GM12878 (cell line): ENCODE results near the gene DHDDS.

ENCODE experiments used
- ASH2L ChIP-seq: fragments of 300-600, 200-600 bp; sonication (generic); IDR thresholded peaks from 2 replicates; pipeline ENCODE4 v1.6.1; 2017; ENCODE audit warnings: low read depth, mild to moderate bottlenecking, borderline replicate concordance
- CBX3 ChIP-seq: fragments of 200-600 bp; sonication (generic); IDR thresholded peaks from 2 replicates; pipeline ENCODE4 v1.6.1; 2016; ENCODE audit warnings: low read depth, borderline replicate concordance
- CBX5 ChIP-seq: sonication (generic); IDR thresholded peaks from 2 replicates; pipeline ENCODE4 v1.6.1; 2016; ENCODE audit warnings: low read depth, moderate library complexity, mild to moderate bottlenecking, inconsistent platforms
- CHD1 ChIP-seq: IDR thresholded peaks from 2 replicates; pipeline ENCODE4 v1.6.1; 2012; ENCODE audit warnings: low read depth, low read length, improper control_type of control experiment
- CHD2 ChIP-seq: IDR thresholded peaks from 2 replicates; pipeline ENCODE4 v1.6.1; 2011; ENCODE audit warnings: low read depth, low read length, improper control_type of control experiment, borderline replicate concordance
- NBN ChIP-seq: fragments of 450-650 bp; IDR thresholded peaks from 2 replicates; pipeline ENCODE4 v1.6.1; 2016
- POLR2A ChIP-seq: IDR thresholded peaks from 2 replicates; pipeline ENCODE4 v1.6.1; 2011; ENCODE audit warnings: low read depth, mild to moderate bottlenecking, low read length
- SIN3A ChIP-seq: IDR thresholded peaks from 2 replicates; pipeline ENCODE4 v1.6.1; 2012; ENCODE audit warnings: low read depth, low read length, improper control_type of control experiment
- SRF ChIP-seq, 2 experiments: IDR thresholded peaks; 2 replicates each; pipeline ENCODE4 v1.6.1; 2011; ENCODE audit warnings: low read depth in 2 of 2, low read length in 2 of 2, mild to moderate bottlenecking in 1 of 2, moderate library complexity in 1 of 2
- ZNF217 ChIP-seq: fragments of 450-650 bp; IDR thresholded peaks from 2 replicates; pipeline ENCODE4 v1.6.1; 2017; ENCODE audit warnings: antibody characterized with exemption, mild to moderate bottlenecking
- ZNF24 ChIP-seq: fragments of 450-650 bp; IDR thresholded peaks from 2 replicates; pipeline ENCODE4 v1.6.1; 2017; ENCODE audit warnings: antibody characterized with exemption, mild to moderate bottlenecking
- TF ChIP-seq, protein P1 (sequence below): IDR thresholded peaks from 2 replicates; pipeline ENCODE4 v1.6.1; 2011; ENCODE audit warnings: low read depth, mild to moderate bottlenecking, low read length, moderate library complexity, borderline replicate concordance; ENCODE audit errors: extremely low read depth
- TF ChIP-seq, protein P2 (sequence below), 3 experiments: IDR thresholded peaks in 2 of 3; conservative IDR thresholded peaks in 1 of 3; 2 replicates each; pipeline ENCODE4 v1.5.1; 2011; ENCODE audit warnings: low read depth in 3 of 3, low read length in 3 of 3, mild to moderate bottlenecking in 3 of 3, control low read depth in 2 of 3, moderate library complexity in 2 of 3, inconsistent platforms in 1 of 3, mixed read lengths in 1 of 3; ENCODE audit not compliant: control insufficient read depth in 2 of 3, insufficient read depth in 1 of 3; ENCODE audit errors: extremely low read depth in 1 of 3

DNA sequence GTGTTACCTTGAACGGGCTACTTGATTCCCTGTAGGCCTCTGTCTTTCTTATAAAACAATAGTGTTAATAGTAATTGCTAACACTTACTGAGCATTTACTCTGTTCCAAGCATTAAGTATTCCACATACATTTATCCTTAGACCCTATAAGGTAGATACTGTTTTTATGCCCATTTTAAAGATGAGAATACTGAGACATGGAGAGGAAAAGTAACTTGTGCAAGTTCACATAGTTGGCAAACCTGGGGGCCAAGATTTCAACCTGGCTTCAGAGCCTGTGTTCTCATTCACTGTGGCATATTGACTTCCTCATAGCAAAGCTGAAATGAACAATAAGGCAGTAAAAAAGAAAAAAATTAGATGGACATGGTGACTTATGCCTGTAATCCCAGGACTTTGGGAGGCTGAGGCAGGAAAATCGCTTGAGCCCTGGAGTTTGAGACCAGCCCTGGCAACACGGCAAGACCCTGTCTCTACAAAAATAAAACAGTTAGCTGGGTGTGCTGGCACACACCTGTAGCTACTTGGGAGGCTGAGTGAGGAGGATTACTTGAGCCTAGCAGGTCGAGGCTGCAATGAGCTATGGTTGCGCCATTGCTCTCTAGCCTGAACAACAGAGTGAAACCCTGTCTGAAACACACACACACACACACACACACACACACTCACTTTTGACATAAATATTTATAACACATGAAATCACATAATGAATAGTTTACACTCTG, 20.5 kb downstream of the DHDDS start:
- TF ChIP-seq, protein P1, sequence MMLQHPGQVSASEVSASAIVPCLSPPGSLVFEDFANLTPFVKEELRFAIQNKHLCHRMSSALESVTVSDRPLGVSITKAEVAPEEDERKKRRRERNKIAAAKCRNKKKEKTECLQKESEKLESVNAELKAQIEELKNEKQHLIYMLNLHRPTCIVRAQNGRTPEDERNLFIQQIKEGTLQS = no peak
- no peak for TF ChIP-seq ASH2L
- TF ChIP-seq, protein P2, sequence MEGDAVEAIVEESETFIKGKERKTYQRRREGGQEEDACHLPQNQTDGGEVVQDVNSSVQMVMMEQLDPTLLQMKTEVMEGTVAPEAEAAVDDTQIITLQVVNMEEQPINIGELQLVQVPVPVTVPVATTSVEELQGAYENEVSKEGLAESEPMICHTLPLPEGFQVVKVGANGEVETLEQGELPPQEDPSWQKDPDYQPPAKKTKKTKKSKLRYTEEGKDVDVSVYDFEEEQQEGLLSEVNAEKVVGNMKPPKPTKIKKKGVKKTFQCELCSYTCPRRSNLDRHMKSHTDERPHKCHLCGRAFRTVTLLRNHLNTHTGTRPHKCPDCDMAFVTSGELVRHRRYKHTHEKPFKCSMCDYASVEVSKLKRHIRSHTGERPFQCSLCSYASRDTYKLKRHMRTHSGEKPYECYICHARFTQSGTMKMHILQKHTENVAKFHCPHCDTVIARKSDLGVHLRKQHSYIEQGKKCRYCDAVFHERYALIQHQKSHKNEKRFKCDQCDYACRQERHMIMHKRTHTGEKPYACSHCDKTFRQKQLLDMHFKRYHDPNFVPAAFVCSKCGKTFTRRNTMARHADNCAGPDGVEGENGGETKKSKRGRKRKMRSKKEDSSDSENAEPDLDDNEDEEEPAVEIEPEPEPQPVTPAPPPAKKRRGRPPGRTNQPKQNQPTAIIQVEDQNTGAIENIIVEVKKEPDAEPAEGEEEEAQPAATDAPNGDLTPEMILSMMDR (IDR thresholded peaks at IDR 0.05 in 2 of 3, conservative IDR thresholded peaks at IDR 0.05 in 1 of 3; ENCODE audit: control insufficient read depth in 2 of 3, extremely low read depth in 1 of 3, insufficient read depth in 1 of 3, low read depth in 3 of 3, low read length in 3 of 3) = no peak
- TF ChIP-seq ZNF217 = no peak
- TF ChIP-seq POLR2A = no peak
- TF ChIP-seq CHD2 = no peak
- no peak for TF ChIP-seq CBX5
- no peak for TF ChIP-seq SRF (IDR thresholded peaks at IDR 0.05; ENCODE audit: low read depth in 2 of 2, low read length in 2 of 2)
- TF ChIP-seq NBN = no peak
- no peak for TF ChIP-seq SIN3A
- TF ChIP-seq ZNF24 = no peak
- TF ChIP-seq CHD1 = no peak
- no peak for TF ChIP-seq CBX3
